ENCODE measurements around the gene FOXO6. TPM values are rescaled to one million over a fixed set of nuclear protein-coding genes. Genes with fewer than 3 reads are reported as not detected.

Gene FOXO6
- total RNA-seq, 5 donors from 2014 or later (not counting 1 experiment from before 2014, with no cell fraction given) = 0.13 to 0.70 (median 0.63) TPM; not detected in 2

DNA sequence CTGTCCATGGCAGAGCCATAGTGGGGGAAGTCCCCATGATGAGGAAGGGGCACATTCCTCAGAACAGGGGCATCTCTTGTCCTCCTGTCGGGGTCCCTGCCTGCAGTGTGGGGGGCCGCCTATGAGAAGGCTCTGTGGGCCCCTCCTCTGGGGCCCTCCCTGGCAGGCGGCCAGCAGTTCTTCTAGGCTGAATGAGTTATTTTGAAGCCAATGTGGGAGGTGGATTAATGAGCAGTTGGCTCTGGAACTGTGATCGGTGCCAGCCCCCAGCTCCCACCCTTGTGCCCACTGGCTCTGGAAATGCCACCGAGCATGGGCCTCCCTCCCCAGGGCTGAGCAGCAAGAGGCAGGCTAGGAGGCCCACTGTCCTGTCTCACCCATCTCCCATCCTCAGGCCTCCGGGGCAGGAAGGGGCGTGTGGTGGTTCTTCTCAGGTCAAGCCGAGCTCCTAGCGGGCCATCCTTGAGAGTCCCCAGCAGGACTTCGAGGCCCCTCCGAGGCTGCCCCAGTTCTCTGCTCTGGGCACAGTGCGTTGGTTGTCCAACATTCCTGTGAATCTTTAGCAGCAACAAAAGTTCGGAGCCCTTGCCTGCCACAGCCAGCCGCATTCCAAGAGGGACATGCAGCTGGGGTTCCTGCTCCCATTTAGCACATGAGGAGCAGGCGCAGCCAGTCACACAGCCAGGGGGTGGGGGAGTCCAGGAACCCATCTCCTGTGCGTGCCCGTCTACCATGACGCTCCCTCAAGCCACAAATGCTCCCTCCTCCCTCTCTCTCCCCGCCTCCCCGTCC is 66.1 kb downstream of the FOXO6 start:
- peaks cover 9 to 13% of the 10 kb centered on the region in 2 donors for H3K27me3 Mint-ChIP-seq
- POLR2A ChIA-PET = no interaction called here
- no peaks in the 10 kb centered on the region for H3K4me1 Mint-ChIP-seq
- Histone ChIP-seq H3K9me3 (no peaks in the 10 kb centered on the region), H3K4me1 (ENCODE audit: control insufficient read depth in 1 of 2, extremely low read depth in 1 of 2, insufficient read depth in 2 of 2, low read length in 2 of 2) (no peaks in the 10 kb centered on the region), H3K27ac (ENCODE audit: low read length) (no peak overlapping the region), H3K36me3 (ENCODE audit: control insufficient read depth in 2 of 2, extremely low read depth in 1 of 2, insufficient read depth in 1 of 2, low read length in 1 of 2) (no peaks in the 10 kb centered on the region), H3K4me3 (ENCODE audit: control insufficient read depth in 1 of 2, extremely low read depth in 1 of 2, low read length in 1 of 2) (no peak overlapping the region), H3K27me3 (replicated peaks in 1 of 2; ENCODE audit: control insufficient read depth in 2 of 2, extremely low read depth in 1 of 2, insufficient read depth in 2 of 2, low read length in 1 of 2) (peaks cover 0 to 43% of the 10 kb centered on the region in 2 experiments)
- ATAC-seq (replicated peaks in 1 of 4) = no peak
- WGBS (ENCODE audit: insufficient coverage) = 84% methylated on average over 15 of the region's 20 CpGs
- no peaks in the 10 kb centered on the region for H3K36me3 Mint-ChIP-seq
- H3K27ac Mint-ChIP-seq = no peak overlapping the region
- CTCF ChIA-PET = no interaction called here
- DNase-seq = no peak
- H3K9me3 Mint-ChIP-seq = no peaks in the 10 kb centered on the region
- no peak overlapping the region for H3K4me3 Mint-ChIP-seq

DNA sequence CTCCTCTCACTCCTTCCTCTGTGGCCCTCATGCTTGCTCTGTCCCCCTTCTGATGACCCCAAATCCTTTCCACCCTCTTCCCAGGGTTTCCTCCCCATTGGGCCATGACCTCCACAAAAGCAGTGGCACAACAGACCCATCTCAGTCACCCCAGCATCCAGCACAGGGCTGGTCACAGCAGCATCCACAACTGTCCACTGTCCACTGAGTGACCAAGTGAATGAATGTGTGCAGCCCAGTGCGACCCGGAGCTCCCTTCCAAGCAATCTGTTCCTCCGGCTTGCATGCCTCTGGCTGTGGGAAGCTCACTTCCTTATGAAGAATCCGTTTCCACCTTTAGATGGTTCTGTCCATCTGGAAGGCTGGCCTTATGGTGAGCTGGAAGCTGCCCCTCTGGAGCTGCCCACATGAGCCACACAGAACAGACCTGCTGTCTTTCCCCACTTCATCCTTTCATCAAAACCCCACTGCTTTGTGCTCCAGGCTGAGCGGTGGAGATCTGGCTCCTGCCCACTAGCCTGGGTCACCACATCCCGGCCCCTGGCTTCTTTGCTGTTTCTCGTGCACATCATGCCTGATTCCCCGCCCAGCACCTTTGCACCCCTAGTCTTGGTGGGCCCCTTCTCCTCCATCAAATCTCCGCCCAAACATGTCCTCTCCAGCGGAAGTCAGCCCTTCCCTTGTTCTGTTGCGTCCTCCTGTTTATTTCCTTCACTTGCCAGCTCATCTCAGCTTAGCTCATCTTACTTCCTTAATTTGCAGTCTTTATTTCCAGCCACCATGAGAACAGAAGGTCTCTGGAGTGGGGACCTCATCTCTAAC is 66.9 kb downstream of the FOXO6 start:
- DNase-seq = no peak
- H3K27ac Mint-ChIP-seq = no peak overlapping the region
- peaks cover 9 to 18% of the 10 kb centered on the region in 2 donors for H3K27me3 Mint-ChIP-seq
- H3K4me3 Mint-ChIP-seq = no peak overlapping the region
- ATAC-seq (replicated peaks in 1 of 4) = no peak
- no peaks in the 10 kb centered on the region for H3K4me1 Mint-ChIP-seq
- H3K36me3 ChIP-seq (ENCODE audit: control insufficient read depth in 2 of 2, extremely low read depth in 1 of 2, insufficient read depth in 1 of 2, low read length in 1 of 2) = no peaks in the 10 kb centered on the region
- no peaks in the 10 kb centered on the region for H3K36me3 Mint-ChIP-seq
- H3K9me3 ChIP-seq = no peaks in the 10 kb centered on the region
- H3K4me1 ChIP-seq (ENCODE audit: control insufficient read depth in 1 of 2, extremely low read depth in 1 of 2, insufficient read depth in 2 of 2, low read length in 2 of 2) = no peaks in the 10 kb centered on the region
- CTCF ChIA-PET = no interaction called here
- H3K4me3 ChIP-seq (ENCODE audit: control insufficient read depth in 1 of 2, extremely low read depth in 1 of 2, low read length in 1 of 2) = no peak overlapping the region
- POLR2A ChIA-PET = no interaction called here
- no peaks in the 10 kb centered on the region for H3K9me3 Mint-ChIP-seq
- peaks cover 0 to 49% of the 10 kb centered on the region in 2 experiments for H3K27me3 ChIP-seq (replicated peaks in 1 of 2; ENCODE audit: control insufficient read depth in 2 of 2, extremely low read depth in 1 of 2, insufficient read depth in 2 of 2, low read length in 1 of 2)
- no peak overlapping the region for H3K27ac ChIP-seq (ENCODE audit: low read length)
- 69% methylated on average over 7 of the region's 11 CpGs for WGBS (ENCODE audit: insufficient coverage)

DNA sequence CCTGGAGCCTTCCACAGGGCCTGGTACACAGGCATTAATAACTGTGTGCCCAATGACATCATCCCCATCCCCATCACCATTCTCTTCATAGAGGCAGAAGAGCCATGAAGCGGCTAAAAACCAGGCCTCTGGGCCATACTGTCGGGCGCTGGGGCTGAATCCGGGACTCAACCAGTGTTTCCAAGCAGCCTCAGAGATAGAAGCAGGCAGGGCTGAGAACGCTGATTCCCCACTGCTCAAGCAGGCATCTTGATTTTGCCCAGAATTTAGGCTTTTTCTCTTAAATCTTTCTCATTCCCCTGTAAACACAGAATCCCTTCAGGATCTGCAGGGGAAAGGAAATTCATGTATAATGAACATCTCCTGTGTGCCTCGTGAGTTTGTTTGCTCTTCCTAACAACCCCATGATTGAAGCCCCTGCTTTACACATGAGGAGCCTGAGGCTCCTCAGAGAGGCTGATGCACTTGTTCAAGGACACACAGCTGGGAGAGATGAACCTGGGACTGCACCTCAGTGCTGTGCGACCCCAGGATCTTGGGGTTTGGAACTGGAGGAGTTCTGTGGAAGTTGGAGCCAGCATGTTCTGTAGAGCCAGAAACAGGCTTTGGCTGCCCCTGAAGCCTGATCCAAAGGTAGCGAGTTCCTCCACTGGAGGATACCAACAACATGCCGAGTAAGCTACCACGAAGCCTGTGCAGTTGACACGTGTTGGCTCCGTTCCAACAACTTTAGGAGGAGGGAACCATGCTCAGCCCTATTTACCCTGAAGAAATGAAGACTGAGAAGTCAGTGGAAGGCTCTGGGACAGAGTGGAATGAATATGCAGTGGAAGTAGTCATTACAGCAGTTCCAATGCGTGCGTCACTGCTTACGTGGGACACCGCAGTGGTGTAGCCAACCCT is 67.8 kb downstream of the FOXO6 start:
- peaks cover 13 to 24% of the 10 kb centered on the region in 2 donors for H3K27me3 Mint-ChIP-seq
- Histone ChIP-seq H3K4me1 (ENCODE audit: control insufficient read depth in 1 of 2, extremely low read depth in 1 of 2, insufficient read depth in 2 of 2, low read length in 2 of 2) (no peaks in the 10 kb centered on the region), H3K4me3 (ENCODE audit: control insufficient read depth in 1 of 2, extremely low read depth in 1 of 2, low read length in 1 of 2) (no peak overlapping the region), H3K27ac (ENCODE audit: low read length) (no peak overlapping the region), H3K27me3 (replicated peaks in 1 of 2; ENCODE audit: control insufficient read depth in 2 of 2, extremely low read depth in 1 of 2, insufficient read depth in 2 of 2, low read length in 1 of 2) (peaks cover 0 to 49% of the 10 kb centered on the region in 2 experiments), H3K36me3 (ENCODE audit: control insufficient read depth in 2 of 2, extremely low read depth in 1 of 2, insufficient read depth in 1 of 2, low read length in 1 of 2) (no peaks in the 10 kb centered on the region), H3K9me3 (no peaks in the 10 kb centered on the region)
- ChIA-PET CTCF (no interaction called here), POLR2A (no interaction called here)
- H3K4me3 Mint-ChIP-seq = no peak overlapping the region
- H3K9me3 Mint-ChIP-seq = no peaks in the 10 kb centered on the region
- ATAC-seq (replicated peaks in 1 of 4) (no peak), DNase-seq (no peak)
- H3K36me3 Mint-ChIP-seq = no peaks in the 10 kb centered on the region
- no peaks in the 10 kb centered on the region for H3K4me1 Mint-ChIP-seq
- H3K27ac Mint-ChIP-seq = no peak overlapping the region
- WGBS (ENCODE audit: insufficient coverage) = 81% methylated on average over 11 of the region's 16 CpGs

DNA sequence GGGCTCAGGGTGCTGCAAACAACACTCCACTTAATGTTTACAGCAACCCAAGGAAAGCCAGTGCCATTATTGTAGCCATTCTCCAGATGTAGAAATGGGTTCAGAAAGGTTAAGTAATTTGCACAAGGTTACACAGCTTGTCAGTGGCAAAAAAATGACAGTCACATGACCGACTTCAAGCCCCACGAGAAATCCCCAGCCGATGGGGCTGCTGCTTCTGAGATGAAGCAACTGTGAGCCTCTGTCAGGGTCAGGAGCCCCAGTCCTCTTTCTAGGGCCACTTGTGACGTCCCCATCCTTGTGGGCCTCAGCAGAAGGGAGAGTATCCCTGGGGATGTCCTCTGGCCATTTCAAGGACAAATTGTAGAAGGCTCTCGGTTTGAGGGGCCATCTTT is 68.4 kb downstream of the FOXO6 start:
- no peaks in the 10 kb centered on the region for H3K36me3 ChIP-seq (ENCODE audit: control insufficient read depth in 2 of 2, extremely low read depth in 1 of 2, insufficient read depth in 1 of 2, low read length in 1 of 2)
- Mint-ChIP-seq H3K36me3 (no peaks in the 10 kb centered on the region), H3K9me3 (no peaks in the 10 kb centered on the region), H3K4me1 (no peaks in the 10 kb centered on the region), H3K27ac (no peak overlapping the region), H3K27me3 (peaks cover 19 to 31% of the 10 kb centered on the region in 2 donors), H3K4me3 (no peak overlapping the region)
- no peaks in the 10 kb centered on the region for H3K4me1 ChIP-seq (ENCODE audit: control insufficient read depth in 1 of 2, extremely low read depth in 1 of 2, insufficient read depth in 2 of 2, low read length in 2 of 2)
- POLR2A ChIA-PET = no interaction called here
- no peak overlapping the region for H3K27ac ChIP-seq (ENCODE audit: low read length)
- H3K4me3 ChIP-seq (ENCODE audit: control insufficient read depth in 1 of 2, extremely low read depth in 1 of 2, low read length in 1 of 2) = no peak overlapping the region
- H3K27me3 ChIP-seq (replicated peaks in 1 of 2; ENCODE audit: control insufficient read depth in 2 of 2, extremely low read depth in 1 of 2, insufficient read depth in 2 of 2, low read length in 1 of 2) = peaks cover 0 to 49% of the 10 kb centered on the region in 2 experiments
- DNase-seq (no peak), ATAC-seq (replicated peaks in 1 of 4) (no peak)
- CTCF ChIA-PET = no interaction called here
- WGBS (ENCODE audit: insufficient coverage) = 51% methylated on average over 4 of the region's 5 CpGs
- H3K9me3 ChIP-seq = no peaks in the 10 kb centered on the region

DNA sequence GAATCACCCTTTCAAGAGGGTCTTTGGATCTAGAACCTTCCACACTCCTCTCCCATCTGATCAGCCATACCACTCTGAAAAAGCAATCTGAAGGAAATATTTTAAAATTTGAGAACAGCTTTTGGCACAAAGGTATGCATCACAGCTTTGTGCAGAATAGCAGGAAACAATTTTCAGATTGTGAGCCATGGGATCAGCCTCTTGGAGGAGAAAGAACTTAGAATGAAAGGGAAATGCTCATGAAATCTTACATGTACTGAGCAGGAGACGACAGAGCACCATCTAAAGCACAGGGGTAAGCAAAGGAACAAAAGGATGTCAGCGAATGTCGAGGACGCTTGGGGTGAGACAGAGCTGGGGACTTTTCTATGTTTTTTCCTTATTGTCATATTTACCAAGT is 68.8 kb downstream of the FOXO6 start:
- no peaks in the 10 kb centered on the region for H3K9me3 ChIP-seq
- Mint-ChIP-seq H3K27ac (no peak overlapping the region), H3K36me3 (no peaks in the 10 kb centered on the region), H3K4me3 (no peak overlapping the region), H3K4me1 (no peaks in the 10 kb centered on the region), H3K9me3 (no peaks in the 10 kb centered on the region), H3K27me3 (peaks cover 24 to 35% of the 10 kb centered on the region in 2 donors)
- H3K36me3 ChIP-seq (ENCODE audit: control insufficient read depth in 2 of 2, extremely low read depth in 1 of 2, insufficient read depth in 1 of 2, low read length in 1 of 2) = no peaks in the 10 kb centered on the region
- DNase-seq (no peak), ATAC-seq (replicated peaks in 1 of 4) (no peak)
- POLR2A ChIA-PET = no interaction called here
- peaks cover 0 to 50% of the 10 kb centered on the region in 2 experiments for H3K27me3 ChIP-seq (replicated peaks in 1 of 2; ENCODE audit: control insufficient read depth in 2 of 2, extremely low read depth in 1 of 2, insufficient read depth in 2 of 2, low read length in 1 of 2)
- H3K4me3 ChIP-seq (ENCODE audit: control insufficient read depth in 1 of 2, extremely low read depth in 1 of 2, low read length in 1 of 2) = no peak overlapping the region
- CTCF ChIA-PET = interaction anchor here in 1 of 2 donors (0.6 kb wide), 1 partner anchor 27 kb away, joined by 6 read pairs; no protein-coding TSS in a partner anchor
- no peak overlapping the region for H3K27ac ChIP-seq (ENCODE audit: low read length)
- no peaks in the 10 kb centered on the region for H3K4me1 ChIP-seq (ENCODE audit: control insufficient read depth in 1 of 2, extremely low read depth in 1 of 2, insufficient read depth in 2 of 2, low read length in 2 of 2)
- WGBS (ENCODE audit: insufficient coverage) = no CpG with 5 or more reads among the region's 4 CpGs

DNA sequence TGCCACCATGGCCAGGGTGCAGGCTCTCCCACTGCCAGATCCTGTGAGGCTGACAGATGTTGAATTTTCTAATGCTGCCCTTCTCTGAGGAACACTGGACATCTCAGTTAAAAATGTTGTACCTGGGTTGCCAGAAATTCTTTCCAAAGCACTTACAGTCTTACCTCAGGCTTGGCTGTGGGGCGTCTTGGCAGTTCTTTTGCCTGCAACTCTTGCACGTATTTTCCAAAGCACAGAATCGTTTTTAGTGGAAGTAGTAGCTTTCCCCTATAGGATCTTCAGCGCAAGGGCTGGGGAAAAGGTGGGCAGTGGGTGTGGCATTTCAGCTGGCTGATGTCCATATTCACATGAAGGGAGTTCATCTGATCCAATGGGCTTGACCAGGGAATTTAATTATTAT is 69.3 kb downstream of the FOXO6 start:
- Histone ChIP-seq H3K36me3 (ENCODE audit: control insufficient read depth in 2 of 2, extremely low read depth in 1 of 2, insufficient read depth in 1 of 2, low read length in 1 of 2) (no peaks in the 10 kb centered on the region), H3K27me3 (replicated peaks in 1 of 2; ENCODE audit: control insufficient read depth in 2 of 2, extremely low read depth in 1 of 2, insufficient read depth in 2 of 2, low read length in 1 of 2) (peaks cover 0 to 54% of the 10 kb centered on the region in 2 experiments), H3K9me3 (no peaks in the 10 kb centered on the region), H3K27ac (ENCODE audit: low read length) (no peak overlapping the region), H3K4me1 (ENCODE audit: control insufficient read depth in 1 of 2, extremely low read depth in 1 of 2, insufficient read depth in 2 of 2, low read length in 2 of 2) (no peaks in the 10 kb centered on the region), H3K4me3 (ENCODE audit: control insufficient read depth in 1 of 2, extremely low read depth in 1 of 2, low read length in 1 of 2) (no peak overlapping the region)
- Mint-ChIP-seq H3K9me3 (no peaks in the 10 kb centered on the region), H3K4me1 (no peaks in the 10 kb centered on the region), H3K27me3 (peaks cover 26 to 37% of the 10 kb centered on the region in 2 donors), H3K36me3 (no peaks in the 10 kb centered on the region), H3K4me3 (no peak overlapping the region), H3K27ac (no peak overlapping the region)
- ChIA-PET POLR2A (no interaction called here), CTCF (interaction anchor here in 1 of 2 donors (0.6 kb wide), 1 partner anchor 28 kb away, joined by 6 read pairs; no protein-coding TSS in a partner anchor)
- DNase-seq (no peak), ATAC-seq (replicated peaks in 1 of 4) (no peak)
- WGBS (ENCODE audit: insufficient coverage) = 80% methylated on average over 2 of the region's 4 CpGs
